Lower leg skin (tissue), 3 donors: Measurements from ENCODE around the gene DCBLD2.

Experiments
- CTCF ChIP-seq, 3 donors: fragments of 450-650 bp; IDR thresholded peaks; one replicate each; pipeline ENCODE4 v1.5.1; 2016; ENCODE audit warnings: antibody characterized with exemption in 3 of 3, mild to moderate bottlenecking in 3 of 3, moderate library complexity in 2 of 3
- POLR2A ChIP-seq, 2 donors: fragments of 450-650 bp; IDR thresholded peaks; one replicate each; pipeline ENCODE4 v1.6.1; 2016 to 2017; ENCODE audit warnings: antibody characterized with exemption in 2 of 2, mild to moderate bottlenecking in 1 of 2, moderate library complexity in 1 of 2

- TF ChIP-seq CTCF (IDR thresholded peaks at IDR 0.05) (no peak), POLR2A (IDR thresholded peaks at IDR 0.05) (no peak)
Measured at GRCh38 chr3:98812851-98813374, 88.6 kb downstream of the DCBLD2 start.
